Adrenal gland (tissue), 5 donors: ENCODE data around the gene AGL.

Experiments
- CTCF ChIP-seq, 6 experiments: fragments of 450-650 bp in 4 of 6; fragments of 200-600 bp in 2 of 6; sonication (generic) in 1 of 6; IDR thresholded peaks; 1 replicate in 5 of 6; 2 replicates in 1 of 6; pipeline versions ENCODE4 v1.5.1 to v1.8.0; 2016 to 2021; ENCODE audit warnings: antibody characterized with exemption in 6 of 6, mild to moderate bottlenecking in 2 of 6, moderate library complexity in 1 of 6
- POLR2A ChIP-seq, 2 donors: fragments of 450-650 bp; IDR thresholded peaks; one replicate each; pipeline ENCODE4 v1.6.1; 2017; ENCODE audit warnings: antibody characterized with exemption in 2 of 2, mild to moderate bottlenecking in 2 of 2, moderate library complexity in 1 of 2
- donor health status: DM: no; HTN: no; CAD: no.

- TF ChIP-seq CTCF (IDR thresholded peaks at IDR 0.05) = no peak
- TF ChIP-seq POLR2A (IDR thresholded peaks at IDR 0.05) = no peak
These were observed 39.1 kb upstream of the AGL start for GRCh38 chr1:99811075-99811474.
